GM19438 (cell line): ENCODE measurements around the gene WNT3.
"Not testable (repeated sequence)": the region's sequence is repeated elsewhere in the genome, so short reads cannot be mapped to it uniquely, and the experiment has no call there.

Source experiments
- ATAC-seq: cut with Tn5 transposase; IDR thresholded peaks from one replicate; pipeline ENCODE4 v1.9.1; 2021; ENCODE audit warnings: low read depth; ENCODE audit not compliant: unreplicated experiment

The WNT3 gene

DNA sequence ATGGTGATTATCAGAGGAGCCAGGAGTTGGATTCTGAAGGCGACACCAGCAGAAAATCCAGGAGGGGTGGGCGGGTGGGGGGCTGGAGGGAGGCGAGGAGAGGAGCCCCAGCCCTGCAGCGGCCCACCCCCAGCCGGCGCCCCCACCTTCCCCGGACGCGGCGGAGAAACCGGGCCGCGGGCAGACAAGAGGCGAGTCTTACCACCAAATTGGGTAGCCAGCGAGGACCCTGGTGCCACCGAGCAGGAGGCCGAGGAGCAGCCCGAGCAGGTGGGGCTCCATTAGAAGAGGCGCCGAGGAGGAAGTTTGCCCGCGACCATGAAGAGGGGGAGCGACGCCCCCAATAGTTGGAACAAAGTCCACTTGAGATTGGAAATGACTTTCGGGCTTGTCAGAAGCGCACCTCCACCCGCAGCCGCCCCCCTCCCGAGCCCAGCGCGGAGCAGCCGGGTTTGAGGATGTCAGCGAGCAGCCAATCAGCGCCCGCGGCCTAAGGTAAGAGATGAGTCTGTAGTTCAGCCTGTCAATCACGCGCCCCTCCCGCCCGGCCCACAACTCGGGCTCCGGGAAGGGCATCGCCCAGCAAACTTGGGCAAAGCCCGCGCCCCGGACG lies at the start of gene WNT3:
TSS of gene WNT3 (minus strand) at position 377 of the 613 bp plus-strand sequence. CDS start at position 282, 95 bp downstream.
- no peak for ATAC-seq

DNA sequence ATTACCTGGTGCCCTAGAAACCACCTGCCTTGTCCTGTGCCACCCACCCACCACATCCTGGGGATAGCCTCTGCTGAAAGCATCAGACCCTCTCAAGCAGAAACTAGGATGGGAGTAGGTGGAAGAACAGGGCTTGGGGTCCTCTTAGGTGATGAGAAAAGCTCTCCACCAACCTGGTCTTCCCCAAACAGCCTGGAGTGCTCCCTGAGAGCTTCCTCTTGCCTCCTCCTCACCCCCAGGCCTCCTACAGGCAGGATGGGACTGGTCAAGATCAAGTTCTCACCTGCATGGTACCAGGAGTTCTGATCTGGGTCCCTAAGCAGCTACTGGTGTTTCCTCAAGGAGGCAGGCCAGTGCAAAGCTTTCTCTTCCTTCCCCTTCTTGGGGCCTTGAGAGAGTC lies 48.3 kb upstream of the WNT3 start:
- ATAC-seq = no peak

- ATAC-seq = no peak
Observed at GRCh38 chr17:46866325-46866724, 47.8 kb upstream of the WNT3 start.

DNA sequence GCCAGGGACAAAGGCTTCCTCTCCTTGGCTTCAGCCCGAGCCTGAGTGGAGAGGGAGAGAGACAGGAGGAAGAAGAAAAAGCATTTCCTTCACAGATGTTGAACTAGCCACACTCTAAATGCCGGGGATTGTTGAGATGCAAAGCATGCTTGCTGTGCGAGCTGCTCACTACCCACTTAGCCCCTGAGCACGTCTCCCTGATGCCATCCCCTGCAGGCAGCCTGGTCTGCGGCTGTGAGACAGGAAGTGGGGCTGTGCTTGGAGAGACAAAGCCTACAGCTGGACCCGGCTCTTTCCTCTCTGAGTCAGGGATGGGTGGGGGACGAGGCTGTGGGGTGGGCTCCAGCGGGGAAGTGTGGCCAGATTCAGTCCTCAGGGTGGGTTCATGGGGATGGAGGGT lies 46.6 kb upstream of the WNT3 start:
- ATAC-seq = no peak

DNA sequence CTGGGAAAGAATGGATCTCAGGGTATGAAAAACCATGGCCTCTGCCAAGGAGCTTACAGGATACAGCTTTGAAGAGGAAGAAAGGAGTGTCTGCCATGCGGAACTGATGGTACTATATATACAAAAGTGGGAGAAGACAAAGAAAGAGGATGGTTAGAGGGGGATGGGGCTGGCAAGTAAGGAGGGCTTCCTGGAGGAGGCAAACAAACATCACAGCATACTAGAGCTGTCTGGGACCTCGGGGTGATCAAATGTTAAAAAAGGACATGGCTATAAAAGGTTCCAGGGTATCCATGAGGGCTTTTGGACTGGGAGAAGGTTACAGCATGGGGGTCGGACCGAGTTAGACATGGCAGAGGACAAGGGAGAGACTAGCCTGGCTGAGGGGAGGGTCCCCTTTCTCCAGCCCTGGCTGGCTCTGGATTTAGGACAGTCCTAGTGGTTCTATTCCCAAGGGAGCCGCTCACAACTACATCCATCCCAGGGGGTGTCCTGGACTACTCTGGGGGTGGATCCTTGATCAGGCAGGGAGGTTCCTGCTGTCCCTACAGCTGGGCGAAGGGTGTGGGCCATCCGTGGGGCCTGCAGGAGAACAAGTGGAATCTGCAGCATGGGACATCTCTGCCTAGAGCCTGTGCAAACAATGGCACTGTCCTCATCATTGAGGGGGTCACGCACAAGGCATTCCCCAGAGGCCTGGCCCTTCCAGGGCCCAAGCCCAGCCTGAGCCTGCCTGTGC lies 45.1 kb upstream of the WNT3 start:
- no peak for ATAC-seq

- no peak for ATAC-seq
Observed at GRCh38 chr17:46862949-46863348, 44.5 kb upstream of the WNT3 start.

DNA sequence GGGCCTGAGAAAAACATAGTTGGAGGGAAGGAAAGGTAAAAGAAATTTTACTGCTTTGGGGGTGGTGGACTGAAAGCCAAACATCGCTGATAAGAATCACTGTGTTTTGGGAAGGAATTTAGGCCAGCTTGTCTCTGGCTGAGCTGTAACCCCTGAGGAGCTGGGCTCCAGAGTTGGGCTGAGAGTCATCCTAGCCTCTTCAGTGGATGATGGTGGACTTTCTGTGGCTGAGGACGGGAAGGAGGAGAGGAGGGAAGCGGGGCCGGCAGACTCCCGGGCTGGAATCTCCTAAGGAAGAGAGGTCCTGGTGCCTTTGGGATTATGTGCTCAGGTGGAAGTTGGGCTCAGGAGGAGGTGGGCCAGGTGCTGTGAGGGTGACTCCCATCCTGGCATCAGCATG lies 41.5 kb upstream of the WNT3 start:
- no peak for ATAC-seq

- no peak for ATAC-seq
Observed at GRCh38 chr17:46857600-46857999, 39.1 kb upstream of the WNT3 start.

- no peak for ATAC-seq
Observed at GRCh38 chr17:46854948-46855347, 36.5 kb upstream of the WNT3 start.

GRCh38 chr17:46854515-46854914 lies 36.0 kb upstream of the WNT3 start:
- no peak for ATAC-seq

GRCh38 chr17:46853896-46854444 lies 35.5 kb upstream of the WNT3 start:
- ATAC-seq = no peak

DNA sequence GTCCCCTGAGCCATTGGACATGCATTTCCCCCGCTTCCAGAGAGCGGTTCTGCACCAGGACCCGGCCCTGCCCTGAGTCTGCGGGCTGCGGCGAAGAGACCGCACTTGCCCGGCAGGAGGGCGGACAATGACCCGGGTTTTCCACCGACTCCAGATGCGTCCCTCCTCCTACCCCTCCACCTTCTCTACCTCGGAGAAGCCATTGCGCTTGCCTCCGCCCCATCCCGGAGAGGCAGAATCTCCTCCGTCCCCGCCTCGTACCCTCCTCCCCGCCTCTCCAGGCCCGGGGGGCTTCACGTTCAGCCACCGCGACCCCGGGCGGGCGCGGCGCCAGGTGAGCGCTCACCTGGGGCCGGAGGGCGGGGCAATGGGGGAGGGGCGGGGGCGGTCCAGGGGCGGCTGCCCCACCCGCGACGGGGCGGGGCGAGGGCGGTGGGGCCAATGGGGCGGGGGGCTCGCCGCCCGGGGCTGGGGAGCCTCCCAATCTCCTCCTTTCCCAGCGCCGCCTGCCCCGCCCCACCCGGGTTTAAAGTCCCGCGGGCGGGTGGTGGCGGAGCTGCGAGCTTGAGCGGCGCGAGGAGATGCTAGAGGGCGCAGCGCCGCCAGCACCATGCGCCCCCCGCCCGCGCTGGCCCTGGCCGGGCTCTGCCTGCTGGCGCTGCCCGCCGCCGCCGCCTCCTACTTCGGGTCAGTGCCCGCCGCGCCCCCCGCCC lies 32.7 kb upstream of the WNT3 start, which contains the start of gene WNT9B:
TSS of gene WNT9B (plus strand) at position 555 of the 713 bp plus-strand sequence. CDS start at position 611, 56 bp downstream.
- no peak for ATAC-seq

GRCh38 chr17:46850688-46851028 lies 32.2 kb upstream of the WNT3 start:
- no peak for ATAC-seq

GRCh38 chr17:46848534-46848933 lies 30.0 kb upstream of the WNT3 start:
- ATAC-seq = no peak

DNA sequence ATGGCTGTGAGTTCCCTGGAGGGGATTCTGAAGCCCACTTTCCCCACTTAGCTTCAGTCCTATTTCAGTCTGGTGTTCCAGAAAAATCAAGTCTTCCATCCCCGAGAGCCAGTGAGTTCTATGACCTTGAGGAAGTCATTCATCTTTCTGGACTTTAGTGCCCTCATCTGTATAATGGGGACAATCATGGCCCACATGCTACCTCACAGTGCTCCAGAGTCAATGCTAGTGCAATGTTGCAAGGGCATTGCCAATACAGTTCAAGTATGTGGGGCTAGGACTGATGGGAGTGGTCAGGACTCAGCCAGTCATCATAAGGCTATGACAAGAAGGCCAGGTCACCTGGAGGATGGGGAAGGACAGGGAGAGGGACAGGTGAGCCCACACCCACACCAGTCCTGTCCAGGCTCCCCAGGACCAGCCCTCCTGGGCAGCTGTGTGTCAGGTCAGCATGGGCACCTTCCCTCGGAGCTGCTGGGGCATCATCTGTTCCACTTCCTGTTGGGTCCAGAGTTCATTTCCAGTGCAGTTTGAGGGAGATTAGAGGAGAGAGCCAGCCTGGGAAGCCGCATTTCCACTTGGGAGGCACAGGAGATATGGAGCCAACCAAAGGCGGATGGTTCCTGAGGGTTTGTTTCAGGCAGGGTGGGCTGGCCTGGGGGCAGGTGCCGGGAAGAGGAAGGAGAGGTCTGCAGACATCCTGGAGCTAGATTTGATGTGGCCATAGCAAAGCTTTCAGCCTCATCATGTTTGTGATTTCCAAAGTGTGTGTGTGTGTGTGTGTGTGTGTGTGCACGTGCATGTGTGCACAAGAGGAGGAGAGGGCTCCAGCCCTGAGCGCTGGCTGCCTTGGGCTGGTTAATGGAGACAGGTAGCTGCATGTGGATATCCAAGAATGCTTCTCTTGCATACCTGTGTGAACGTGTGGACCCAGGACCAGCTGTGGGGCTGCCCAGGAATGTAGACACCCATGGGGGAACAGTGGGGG lies 29.0 kb upstream of the WNT3 start:
- no peak for ATAC-seq

- ATAC-seq = no peak
Observed at GRCh38 chr17:46842835-46843234, 24.3 kb upstream of the WNT3 start.

- ATAC-seq = no peak
Observed at GRCh38 chr17:46841561-46842379, 23.3 kb upstream of the WNT3 start.

DNA sequence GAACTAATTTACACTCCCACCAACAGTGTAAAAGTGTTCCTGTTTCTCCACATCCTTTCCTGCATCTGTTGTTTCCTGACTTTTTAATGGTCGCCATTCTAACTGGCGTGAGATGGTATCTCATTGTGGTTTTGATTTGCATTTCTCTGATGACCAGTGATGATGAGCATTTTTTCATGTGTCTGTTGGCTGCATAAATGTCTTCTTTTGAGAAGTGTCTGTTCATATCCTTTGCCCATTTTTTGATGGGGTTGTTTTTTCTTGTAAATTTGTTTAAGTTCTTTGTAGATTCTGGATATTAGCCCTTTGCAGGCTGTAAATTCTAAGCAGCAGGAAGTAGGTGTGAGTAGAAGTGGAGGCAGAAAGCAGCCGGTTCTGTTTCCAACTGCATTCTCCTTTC lies 22.1 kb upstream of the WNT3 start:
- not testable (repeated sequence) for ATAC-seq

DNA sequence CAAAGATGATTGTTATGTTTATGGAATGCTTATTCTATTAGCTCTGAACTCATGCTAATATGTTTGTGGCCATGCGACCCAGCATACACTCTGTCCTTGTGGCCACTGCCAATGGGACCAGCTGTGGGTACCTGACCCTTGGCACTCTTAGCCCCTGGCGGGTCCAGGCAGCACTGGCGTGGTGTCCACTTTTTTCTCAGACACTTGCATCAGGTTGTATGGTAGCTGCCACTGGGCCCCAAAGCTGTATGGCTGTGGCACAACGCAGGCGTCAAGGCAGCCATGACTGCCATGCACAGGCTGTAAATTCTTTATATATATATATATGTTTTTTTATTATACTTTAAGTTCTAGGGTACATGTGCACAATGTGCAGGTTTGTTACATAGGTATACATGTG lies 20.7 kb upstream of the WNT3 start:
- no peak for ATAC-seq
